H1 (cell line): Measurements from ENCODE around the gene THRB. TPM values are rescaled to one million over a fixed set of nuclear protein-coding genes. Genes with fewer than 3 reads are reported as not detected.

Source experiments
- CTCF ChIA-PET: fragments of 300-600 bp; sonication (Branson Sonifier 250); formaldehyde crosslinking; loops from one replicate; lab custom pipeline; 2021; ENCODE audit not compliant: partially characterized antibody; lab: Charles Lee
- POLR2A ChIA-PET: fragments of 300-600 bp; sonication (Branson Sonifier 250); formaldehyde crosslinking; loops from one replicate; lab custom pipeline; 2021; ENCODE audit warnings: inconsistent platforms; ENCODE audit not compliant: partially characterized antibody; lab: Charles Lee
- DNase-seq, 2 experiments: peaks; one replicate each; pipeline versions ENCODE4 v3.0.0 to v3.0.0-alpha.2; 2010 to 2022; ENCODE audit warnings: low spot score in 2 of 2, low read depth in 1 of 2, mixed read lengths in 1 of 2
- FAIRE-seq: peaks from 2 replicates; lab custom pipeline; 2011; peaks lifted over from hg19 to GRCh38; lab: Jason Lieb, UNC
- H2AFZ ChIP-seq: 2 replicates; pipeline ENCODE4 v1.8.1; 2012; ENCODE audit warnings: low read length, inconsistent platforms
- H2AK5ac ChIP-seq: 2 replicates; pipeline ENCODE4 v1.6.1; 2013; ENCODE audit warnings: low read depth, low read length
- H2BK120ac ChIP-seq: replicated peaks from 2 replicates; pipeline ENCODE3; 2013; ENCODE audit warnings: low read depth, low read length, inconsistent platforms
- H2BK12ac ChIP-seq: 2 replicates; pipeline ENCODE4 v1.6.1; 2013; ENCODE audit warnings: low read depth, low read length
- H2BK15ac ChIP-seq: 2 replicates; pipeline ENCODE4 v1.6.1; 2013; ENCODE audit warnings: low read length
- H2BK20ac ChIP-seq: 2 replicates; pipeline ENCODE4 v1.6.1; 2013; ENCODE audit warnings: low read length
- H2BK5ac ChIP-seq: 2 replicates; pipeline ENCODE4 v1.6.1; 2013; ENCODE audit warnings: low read depth, low read length
- H3K14ac ChIP-seq: 2 replicates; pipeline ENCODE4 v1.6.1; 2013; ENCODE audit warnings: inconsistent platforms; ENCODE audit not compliant: insufficient read length
- H3K18ac ChIP-seq: 2 replicates; pipeline ENCODE4 v1.6.1; 2013; ENCODE audit warnings: low read length; ENCODE audit errors: extremely low read depth
- H3K23ac ChIP-seq: 2 replicates; pipeline ENCODE4 v1.6.1; 2013; ENCODE audit warnings: inconsistent platforms; ENCODE audit not compliant: insufficient read length
- H3K23me2 ChIP-seq: 2 replicates; pipeline ENCODE4 v1.6.1; 2013; ENCODE audit warnings: low read depth, low read length
- H3K27ac ChIP-seq: 2 replicates; pipeline ENCODE4 v1.6.1; 2011; ENCODE audit warnings: low read depth, low read length, inconsistent platforms
- H3K27me3 ChIP-seq, 4 experiments: replicated peaks in 1 of 4; 1 replicate in 1 of 4; 2 replicates in 3 of 4; pipeline versions ENCODE4 v1.6.1 to v1.8.1; 2011 to 2013; ENCODE audit warnings: low read length in 3 of 4, mild to moderate bottlenecking in 3 of 4, inconsistent platforms in 2 of 4, mixed read lengths in 2 of 4, moderate library complexity in 1 of 4; ENCODE audit not compliant: control insufficient read depth in 3 of 4, insufficient read depth in 3 of 4; ENCODE audit errors: extremely low read depth in 1 of 4
- H3K36me3 ChIP-seq, 4 experiments: 2 replicates each; pipeline versions ENCODE4 v1.6.1 to v1.8.1; 2011 to 2013; ENCODE audit warnings: mild to moderate bottlenecking in 4 of 4, low read length in 3 of 4, moderate library complexity in 2 of 4, control low read depth in 1 of 4, inconsistent platforms in 1 of 4; ENCODE audit not compliant: insufficient read depth in 4 of 4, control insufficient read depth in 2 of 4
- H3K4ac ChIP-seq: replicated peaks from 2 replicates; pipeline ENCODE3; 2013; ENCODE audit warnings: low read length, low read depth, mixed read lengths, inconsistent platforms; ENCODE audit not compliant: insufficient read length
- H3K4me1 ChIP-seq, 4 experiments: replicated peaks in 1 of 4; 1 replicate in 1 of 4; 2 replicates in 3 of 4; pipeline versions ENCODE4 v1.6.1 to v1.8.1; 2011 to 2013; ENCODE audit warnings: low read length in 3 of 4, inconsistent platforms in 2 of 4, mixed read lengths in 1 of 4; ENCODE audit not compliant: insufficient read depth in 4 of 4, control insufficient read depth in 3 of 4
- H3K4me2 ChIP-seq, 2 experiments: 2 replicates each; pipeline versions ENCODE4 v1.6.1 to v1.8.1; 2011 to 2013; ENCODE audit warnings: low read depth in 2 of 2, low read length in 2 of 2, control low read depth in 1 of 2, inconsistent platforms in 1 of 2, mild to moderate bottlenecking in 1 of 2; ENCODE audit not compliant: insufficient read depth in 1 of 2
- H3K4me3 ChIP-seq, 4 experiments: fragments of 200-600, 300-600 bp in 1 of 4; sonication (generic), shearing (Covaris generic), sonication (Bioruptor Twin) in 1 of 4; 2 replicates each; pipeline versions ENCODE4 v1.5.1 to v1.8.1; 2011 to 2016; ENCODE audit warnings: low read length in 4 of 4, low read depth in 3 of 4, control low read depth in 2 of 4, inconsistent platforms in 2 of 4, mild to moderate bottlenecking in 2 of 4, mixed read lengths in 1 of 4, moderate library complexity in 1 of 4; ENCODE audit not compliant: insufficient read depth in 2 of 4; ENCODE audit errors: extremely low read depth in 1 of 4
- H3K56ac ChIP-seq: replicated peaks from 2 replicates; pipeline ENCODE3; 2013; ENCODE audit warnings: low read depth, mild to moderate bottlenecking, mixed read lengths, low read length, inconsistent platforms; ENCODE audit not compliant: insufficient read length
- H3K79me1 ChIP-seq: 2 replicates; pipeline ENCODE4 v1.6.1; 2013; ENCODE audit warnings: low read depth, low read length, control low read depth
- H3K79me2 ChIP-seq, 2 experiments: 2 replicates each; pipeline versions ENCODE4 v1.6.1 to v1.8.1; 2012 to 2013; ENCODE audit warnings: low read length in 2 of 2, mild to moderate bottlenecking in 2 of 2, inconsistent platforms in 1 of 2; ENCODE audit not compliant: insufficient read depth in 2 of 2, control insufficient read depth in 1 of 2
- H3K9ac ChIP-seq, 4 experiments: replicated peaks in 1 of 4; 1 replicate in 1 of 4; 2 replicates in 3 of 4; pipeline versions ENCODE4 v1.6.1 to v1.8.1; 2011 to 2013; ENCODE audit warnings: low read depth in 3 of 4, low read length in 3 of 4, control low read depth in 2 of 4, mild to moderate bottlenecking in 2 of 4, moderate library complexity in 2 of 4, inconsistent platforms in 1 of 4; ENCODE audit errors: extremely low read depth in 1 of 4
- H3K9me3 ChIP-seq, 2 experiments: 2 replicates each; pipeline versions ENCODE4 v1.6.1 to v1.8.1; 2012 to 2013; ENCODE audit warnings: mild to moderate bottlenecking in 2 of 2, moderate library complexity in 2 of 2, control low read depth in 1 of 2, inconsistent platforms in 1 of 2, low read depth in 1 of 2, low read length in 1 of 2, mixed read lengths in 1 of 2; ENCODE audit not compliant: insufficient read depth in 2 of 2
- H4K20me1 ChIP-seq, 2 experiments: replicated peaks in 1 of 2; 2 replicates each; pipeline versions ENCODE3 to v1.8.1; 2011 to 2013; ENCODE audit warnings: inconsistent platforms in 2 of 2, low read length in 2 of 2, mild to moderate bottlenecking in 1 of 2; ENCODE audit not compliant: insufficient read depth in 2 of 2, control insufficient read depth in 1 of 2
- H4K5ac ChIP-seq: 2 replicates; pipeline ENCODE4 v1.6.1; 2013; ENCODE audit warnings: low read length, low read depth, mixed read lengths, inconsistent platforms; ENCODE audit not compliant: insufficient read length
- H4K8ac ChIP-seq: 2 replicates; pipeline ENCODE4 v1.8.0; 2013; ENCODE audit warnings: mild to moderate bottlenecking, moderate library complexity, low read length, inconsistent platforms; ENCODE audit not compliant: insufficient read depth; ENCODE audit errors: extremely low read depth
- H4K91ac ChIP-seq: replicated peaks from 2 replicates; pipeline ENCODE3; 2013; ENCODE audit warnings: low read length, mixed read lengths, inconsistent platforms; ENCODE audit not compliant: insufficient read length
- SAP30 ChIP-seq: fragments of 300-600 bp; sonication (generic); IDR thresholded peaks from 2 replicates; pipeline ENCODE4 v1.7.1; 2012; ENCODE audit warnings: low read length, moderate library complexity, mild to moderate bottlenecking, inconsistent platforms; ENCODE audit not compliant: insufficient read depth, insufficient replicate concordance
- polyA plus RNA-seq, 7 experiments: library from polyadenylated mRNA; depleted of rRNA in 3 of 7; stranded (reverse) in 5 of 7; unstranded in 2 of 7; fragments of >200 nt in 5 of 7; fragments of 200-250 nt in 2 of 7; gene quantifications; 1 replicate in 5 of 7; 2 replicates in 1 of 7; 4 replicates in 1 of 7; pipeline versions ENCODE4 v1.2.1 to v1.2.3, GENCODE V29; 2011 to 2013; ENCODE audit warnings: missing spikeins in 2 of 7, mixed read lengths in 2 of 7
- total RNA-seq: library from RNA; stranded (reverse); fragmentation: NEBNext Ultra II Directional; extraction: Animal tissue kit (Norgen Biotek cat#: 25700); gene quantifications from 2 replicates; pipeline ENCODE4 v1.2.1, GENCODE V29; 2021

Gene THRB
- total and polyA plus RNA-seq, 2 of the 8 experiments (the other 6 are each of a cell fraction or from before 2014, with no cell fraction given), result 0.98 to 3.9 TPM

- POLR2A ChIA-PET, result no interaction called here
Observed at GRCh38 chr3:24261521-24261920, 233.1 kb downstream of the THRB start.

More at GRCh38 chr3:24261521-24261920, 233.1 kb downstream of the THRB start:
- Histone ChIP-seq H4K20me1 (no peaks in the 10 kb centered on the region), H3K56ac (no peak overlapping the region), H3K18ac (no peak overlapping the region), H3K14ac (no peak overlapping the region), H3K4me1 (no peaks in the 10 kb centered on the region), H3K79me1 (no peaks in the 10 kb centered on the region), H3K4me3 (no peak overlapping the region), H2AFZ (no peak overlapping the region), H2BK120ac (no peak overlapping the region), H4K91ac (no peak overlapping the region), H4K8ac (no peak overlapping the region), H3K79me2 (no peaks in the 10 kb centered on the region), H2BK5ac (no peak overlapping the region), H3K23me2 (no peaks in the 10 kb centered on the region; the same call in 1 of the 2 replicates), H2BK12ac (no peak overlapping the region), H3K23ac (no peak overlapping the region), H3K4ac (no peak overlapping the region), H3K27me3 (no peaks in the 10 kb centered on the region), H3K27ac (no peak overlapping the region), H2BK15ac (no peak overlapping the region), H2AK5ac (no peak overlapping the region), H3K36me3 (no peaks in the 10 kb centered on the region), H4K5ac (no peak overlapping the region), H2BK20ac (no peak overlapping the region), H3K4me2 (no peak overlapping the region), H3K9ac (no peak overlapping the region), H3K9me3 (peaks cover 0 to 3% of the 10 kb centered on the region in 2 experiments; a peak in 1 of 4 replicates)
- DNase-seq, result no peak
- no peak for FAIRE-seq
- CTCF ChIA-PET, result interaction anchor here (1.2 to 7.2 kb wide), 4 partner anchors 173 to 421 kb away, joined by 3 to 49 read pairs (median 4); no protein-coding TSS in a partner anchor
- no peak for TF ChIP-seq SAP30
